ENCODE results near the gene HACD3. TPM values are rescaled to one million over a fixed set of nuclear protein-coding genes. Genes with fewer than 3 reads are reported as not detected.
A peak's percentile ranks its signal among the peaks of the same experiment; 100 is the strongest.

The HACD3 gene
- total and polyA plus RNA-seq, 9 of the 15 experiments (the other 6 are each of a cell fraction or from before 2014, with no cell fraction given), result 48.1 to 117 (median 72.8) TPM

GRCh38 chr15:65530318-65531111, at the start of gene HACD3 (continued):
- TF ChIP-seq E2F6 (IDR thresholded peaks at IDR 0.05; ENCODE audit: borderline replicate concordance in 1 of 2, extremely low read depth in 1 of 2, insufficient read depth in 1 of 2, insufficient read length in 1 of 2, low read depth in 1 of 2, low read length in 1 of 2, poor library complexity in 1 of 2, severe bottlenecking in 1 of 2), result peak; percentile 85 to 92
- no peak for TF ChIP-seq ZNF780A (CRISPR knock-in tag; IDR thresholded peaks at IDR 0.05)
- TF ChIP-seq SP2 (IDR thresholded peaks at IDR 0.05; ENCODE audit: extremely low read depth, low read depth, low read length, poor library complexity, severe bottlenecking), result no peak
- peak; percentile 69 for TF ChIP-seq RB1 (IDR thresholded peaks at IDR 0.05; ENCODE audit: low read depth)
- no peak for TF ChIP-seq STAT5B (CRISPR knock-in tag; IDR thresholded peaks at IDR 0.05)
- TF ChIP-seq ATF6 (CRISPR knock-in tag; IDR thresholded peaks at IDR 0.05), result peak; percentile 96
- TF ChIP-seq CAMTA2 (CRISPR knock-in tag; conservative IDR thresholded peaks at IDR 0.05), result no peak
- no peak for TF ChIP-seq ZNF324 (CRISPR knock-in tag; IDR thresholded peaks at IDR 0.05)
- 0 out of 2 replicates have a peak, but pooled peaks have one; percentile 6 for TF ChIP-seq GATAD2A (IDR thresholded peaks at IDR 0.05)
- TF ChIP-seq ZNF197 (CRISPR knock-in tag; IDR thresholded peaks at IDR 0.05; ENCODE audit: low read depth), result no peak
- peak; percentile 78 for TF ChIP-seq MEIS2 (IDR thresholded peaks at IDR 0.05; ENCODE audit: partially characterized antibody)
- TF ChIP-seq TCF7 (IDR thresholded peaks at IDR 0.05; ENCODE audit: borderline replicate concordance), result 0 out of 2 replicates have a peak, but pooled peaks have one; percentile 7
- TF ChIP-seq MLLT1 (IDR thresholded peaks at IDR 0.05), result no peak

All from K562 (cell line).